Lower lobe of right lung (tissue), 2 donors: Measurements from ENCODE around the gene CFAP100. TPM values are rescaled to one million over a fixed set of nuclear protein-coding genes. Genes with fewer than 3 reads are reported as not detected.

ENCODE experiments used
- ATAC-seq, 2 donors: fragments of 200-7000 bp; cut with Tn5 transposase; one replicate each; pipeline ENCODE4 v1.9.1; 2020 to 2022; ENCODE audit warnings: mild to moderate bottlenecking in 2 of 2, moderate library complexity in 2 of 2
- DNase-seq: peaks from one replicate; pipeline ENCODE4 v3.0.0-alpha.2; 2020
- H3K27ac ChIP-seq: fragments of 200-600 bp; one replicate; pipeline ENCODE4 v1.8.0; 2022
- H3K27me3 ChIP-seq: fragments of 200-600 bp; one replicate; pipeline ENCODE4 v1.8.0; 2022; ENCODE audit warnings: low read depth
- H3K36me3 ChIP-seq: fragments of 200-600 bp; one replicate; pipeline ENCODE4 v1.8.0; 2022; ENCODE audit warnings: mild to moderate bottlenecking
- H3K4me1 ChIP-seq: fragments of 200-600 bp; one replicate; pipeline ENCODE4 v1.8.0; 2022
- H3K4me3 ChIP-seq: fragments of 200-600 bp; one replicate; pipeline ENCODE4 v1.8.0; 2022; ENCODE audit warnings: mild to moderate bottlenecking
- H3K9me3 ChIP-seq: fragments of 200-600 bp; one replicate; pipeline ENCODE4 v1.8.0; 2022
- CTCF ChIP-seq: fragments of 200-600 bp; IDR thresholded peaks from one replicate; pipeline ENCODE4 v1.8.0; 2022; ENCODE audit warnings: antibody characterized with exemption, mild to moderate bottlenecking
- intact Hi-C: fragments of 100-400 bp; cut with DNase I; formaldehyde crosslinking; loops from one replicate; pipeline ENCODE4 v1.11.0; 2022
- total RNA-seq: library from RNA; stranded (reverse); fragmentation: NEBNext Ultra II Directional; extraction: Animal tissue kit (Norgen Biotek cat#: 25700); gene quantifications from one replicate; pipeline ENCODE4 v1.2.1, GENCODE V29; 2021
- donor health status: DM: no; HTN: yes; CAD: no; lungs with severe emphysema.

Gene CFAP100
- total RNA-seq, 1 donor from 2014 or later = 21.5 TPM

- Histone ChIP-seq H3K9me3 (no peaks in the 10 kb centered on the region), H3K27ac (no peak overlapping the region), H3K4me1 (no peaks in the 10 kb centered on the region), H3K27me3 (no peaks in the 10 kb centered on the region), H3K36me3 (peaks cover 66% of the 10 kb centered on the region), H3K4me3 (no peak overlapping the region)
- intact Hi-C loops = no loop called here
- ATAC-seq (no peak), DNase-seq (no peak)
- TF ChIP-seq CTCF = no peak
These were observed 45.9 kb downstream of the CFAP100 start for GRCh38 chr3:126440709-126440995.

- H3K27me3 ChIP-seq = no peaks in the 10 kb centered on the region
- no peak overlapping the region for H3K27ac ChIP-seq
- TF ChIP-seq CTCF = no peak
- ATAC-seq (peak in 1 of 2 donors; percentile 26), DNase-seq (no peak)
- no peak overlapping the region for H3K4me3 ChIP-seq
- no peaks in the 10 kb centered on the region for H3K9me3 ChIP-seq
- intact Hi-C loops = no loop called here
- peaks cover 59% of the 10 kb centered on the region for H3K36me3 ChIP-seq
- no peaks in the 10 kb centered on the region for H3K4me1 ChIP-seq
These were observed 46.7 kb downstream of the CFAP100 start for GRCh38 chr3:126441256-126441880.

GRCh38 chr3:126442094-126442855 lies 47.6 kb downstream of the CFAP100 start:
- no peak overlapping the region for H3K27ac ChIP-seq
- H3K9me3 ChIP-seq = no peaks in the 10 kb centered on the region
- no peak for TF ChIP-seq CTCF
- no peaks in the 10 kb centered on the region for H3K4me1 ChIP-seq
- peaks cover 50% of the 10 kb centered on the region for H3K36me3 ChIP-seq
- no peak for ATAC-seq
- no peak overlapping the region for H3K4me3 ChIP-seq
- H3K27me3 ChIP-seq = no peaks in the 10 kb centered on the region
- intact Hi-C loops = no loop called here
- DNase-seq = no peak

- no peak for TF ChIP-seq CTCF
- ATAC-seq = no peak
- intact Hi-C loops = no loop called here
- H3K27me3 ChIP-seq = no peaks in the 10 kb centered on the region
- peaks cover 49% of the 10 kb centered on the region for H3K36me3 ChIP-seq
- no peak for DNase-seq
- H3K4me1 ChIP-seq = no peaks in the 10 kb centered on the region
- H3K27ac ChIP-seq = no peak overlapping the region
- H3K4me3 ChIP-seq = no peak overlapping the region
- H3K9me3 ChIP-seq = no peaks in the 10 kb centered on the region
These were observed 48.1 kb downstream of the CFAP100 start for GRCh38 chr3:126442856-126443242.

GRCh38 chr3:126445506-126445905 lies 50.8 kb downstream of the CFAP100 start:
- Histone ChIP-seq H3K36me3 (peaks cover 49% of the 10 kb centered on the region), H3K9me3 (no peaks in the 10 kb centered on the region), H3K27ac (no peak overlapping the region), H3K27me3 (no peaks in the 10 kb centered on the region), H3K4me1 (no peaks in the 10 kb centered on the region), H3K4me3 (no peak overlapping the region)
- DNase-seq (no peak), ATAC-seq (no peak)
- intact Hi-C loops = no loop called here
- no peak for TF ChIP-seq CTCF
